HepG2 (cell line): ENCODE results near the gene STK25. TPM values are rescaled to one million over a fixed set of nuclear protein-coding genes. Genes with fewer than 3 reads are reported as not detected.
A peak's percentile ranks its signal among the peaks of the same experiment; 100 is the strongest.

ENCODE experiments used
- BRF2 ChIP-seq: sonication (generic); formaldehyde crosslinking; IDR thresholded peaks from 2 replicates; pipeline ENCODE4 v1.8.1; 2022; ENCODE audit warnings: mild to moderate bottlenecking, missing genetic modification reagents
- CENPT ChIP-seq: sonication (generic); formaldehyde crosslinking; IDR thresholded peaks from 2 replicates; pipeline ENCODE4 v1.8.0; 2022; ENCODE audit warnings: low read depth, mild to moderate bottlenecking, moderate library complexity, missing genetic modification reagents
- E2F5 ChIP-seq: sonication (generic); formaldehyde crosslinking; conservative IDR thresholded peaks from 2 replicates; pipeline ENCODE4 v1.4.0; 2020; ENCODE audit warnings: missing genetic modification reagents
- ISL2 ChIP-seq: sonication (generic); formaldehyde crosslinking; IDR thresholded peaks from 2 replicates; pipeline ENCODE4 v1.5.0; 2020; ENCODE audit warnings: missing genetic modification reagents
- JARID2 ChIP-seq: sonication (generic); formaldehyde crosslinking; IDR thresholded peaks from 2 replicates; pipeline ENCODE4 v1.8.1; 2023; ENCODE audit warnings: missing genetic modification reagents, inconsistent platforms; ENCODE audit not compliant: insufficient replicate concordance
- JUND ChIP-seq: sonication (generic); formaldehyde crosslinking; IDR thresholded peaks from 2 replicates; pipeline ENCODE4 v1.8.0; 2022; ENCODE audit warnings: mild to moderate bottlenecking, missing genetic modification reagents
- LCORL ChIP-seq, 2 experiments: fragments of 450-650 bp in 1 of 2; sonication (generic) in 1 of 2; formaldehyde crosslinking in 1 of 2; IDR thresholded peaks; 2 replicates each; pipeline versions ENCODE4 v1.5.0 to v1.6.1; 2017 to 2020; ENCODE audit warnings: antibody characterized with exemption in 1 of 2, missing genetic modification reagents in 1 of 2
- MLLT10 ChIP-seq: sonication (generic); formaldehyde crosslinking; IDR thresholded peaks from 2 replicates; pipeline ENCODE4 v1.4.0; 2020; ENCODE audit warnings: missing genetic modification reagents
- MTF2 ChIP-seq: sonication (generic); formaldehyde crosslinking; IDR thresholded peaks from 2 replicates; pipeline ENCODE4 v1.5.0; 2020; ENCODE audit warnings: missing genetic modification reagents, borderline replicate concordance
- NR1H2 ChIP-seq: sonication (generic); formaldehyde crosslinking; IDR thresholded peaks from 2 replicates; pipeline ENCODE4 v1.8.1; 2022; ENCODE audit warnings: low read depth, missing genetic modification reagents, borderline replicate concordance
- SNAPC5 ChIP-seq: sonication (generic); formaldehyde crosslinking; IDR thresholded peaks from 2 replicates; pipeline ENCODE4 v1.8.1; 2023; ENCODE audit warnings: mild to moderate bottlenecking, missing genetic modification reagents, borderline replicate concordance
- SP5 ChIP-seq: IDR thresholded peaks from 2 replicates; pipeline ENCODE4 v1.6.1; 2016; ENCODE audit warnings: low read depth, borderline replicate concordance
- TFDP2 ChIP-seq: sonication (generic); formaldehyde crosslinking; IDR thresholded peaks from 2 replicates; pipeline ENCODE4 v1.4.0; 2020; ENCODE audit warnings: missing genetic modification reagents
- TGIF2 ChIP-seq: IDR thresholded peaks from 2 replicates; pipeline ENCODE4 v1.6.1; 2016; ENCODE audit warnings: control low read depth, missing compliant biosample characterization
- ZBTB21 ChIP-seq: sonication (generic); formaldehyde crosslinking; IDR thresholded peaks from 2 replicates; pipeline ENCODE4 v1.4.0; 2020; ENCODE audit warnings: missing genetic modification reagents
- ZFP41 ChIP-seq: sonication (generic); formaldehyde crosslinking; IDR thresholded peaks from 2 replicates; pipeline ENCODE4 v1.4.0; 2020; ENCODE audit warnings: mild to moderate bottlenecking, missing genetic modification reagents, borderline replicate concordance
- ZNF10 ChIP-seq: sonication (generic); formaldehyde crosslinking; IDR thresholded peaks from 2 replicates; pipeline ENCODE4 v1.4.0; 2020; ENCODE audit warnings: mild to moderate bottlenecking, low read depth, missing genetic modification reagents, borderline replicate concordance
- ZNF441 ChIP-seq: sonication (generic); formaldehyde crosslinking; IDR thresholded peaks from 2 replicates; pipeline ENCODE4 v1.7.0; 2021; ENCODE audit warnings: missing genetic modification reagents, borderline replicate concordance
- ZNF512 ChIP-seq: sonication (generic); formaldehyde crosslinking; IDR thresholded peaks from 2 replicates; pipeline ENCODE4 v1.4.0; 2020; ENCODE audit warnings: mild to moderate bottlenecking, missing genetic modification reagents
- ZNF674 ChIP-seq: sonication (generic); formaldehyde crosslinking; IDR thresholded peaks from 2 replicates; pipeline ENCODE4 v1.5.0; 2020; ENCODE audit warnings: low read depth, mild to moderate bottlenecking, missing genetic modification reagents
- polyA plus RNA-seq, 8 experiments: library from polyadenylated mRNA; depleted of rRNA in 3 of 8; stranded (reverse) in 7 of 8; unstranded in 1 of 8; fragments of >200 nt; fragmentation: Illumina TruSeq in 4 of 8; extraction: Trizol in 4 of 8; gene quantifications; 2 replicates each; pipeline versions ENCODE4 v1.2.1 to v1.2.3, GENCODE V29; 2011 to 2016; ENCODE audit warnings: low read depth in 4 of 8, missing spikeins in 1 of 8, mixed read lengths in 1 of 8; ENCODE audit not compliant: insufficient read depth in 1 of 8
- total RNA-seq, 5 experiments: library from RNA; depleted of rRNA; stranded (reverse); fragments of >200 nt; fragmentation: Illumina TruSeq; extraction: Trizol; gene quantifications; 2 replicates each; pipeline ENCODE4 v1.2.3, GENCODE V29; 2016; ENCODE audit warnings: low read depth in 1 of 5
- TF ChIP-seq, protein P1 (sequence below): sonication (generic); formaldehyde crosslinking; IDR thresholded peaks from 2 replicates; pipeline ENCODE4 v1.5.1; 2020; ENCODE audit warnings: mild to moderate bottlenecking, missing genetic modification reagents, borderline replicate concordance

The STK25 gene
- total and polyA plus RNA-seq, 2 of the 13 experiments (the other 11 are each of a cell fraction or from before 2014, with no cell fraction given) = 177 to 481 TPM

DNA sequence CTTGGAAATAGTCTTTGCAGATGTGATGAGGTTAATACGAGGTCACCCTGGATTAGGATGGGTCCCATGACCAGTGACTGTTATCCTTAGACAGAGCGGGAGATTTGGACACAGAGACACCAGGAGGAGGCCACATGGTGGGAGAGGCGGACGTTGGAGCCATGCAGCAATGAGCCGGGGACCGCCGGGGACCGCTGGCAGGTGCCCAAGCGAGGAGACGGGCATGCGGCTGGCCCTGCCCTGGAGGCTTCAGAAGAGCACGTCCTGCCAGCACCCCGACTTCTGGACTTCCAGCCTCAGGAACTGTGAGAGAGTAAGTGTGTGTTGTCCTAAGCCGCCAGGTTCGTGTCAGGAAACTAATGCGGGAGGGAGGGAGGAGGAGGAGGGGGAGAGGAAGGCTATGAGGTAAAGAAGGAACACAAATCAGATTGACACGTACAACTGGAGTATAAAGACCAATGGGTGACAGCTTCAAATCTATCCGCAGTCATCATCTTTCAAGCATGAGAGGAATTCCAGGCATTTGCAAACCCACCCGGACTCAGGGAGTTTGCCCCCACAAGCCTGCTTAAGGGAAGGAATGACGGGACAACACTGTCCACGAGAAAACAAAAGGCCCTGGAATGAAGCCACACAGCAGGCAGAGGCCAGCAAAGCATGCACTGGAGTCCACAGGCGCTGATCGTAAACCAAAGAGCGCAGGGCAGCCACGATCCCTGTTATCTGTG is 38.6 kb upstream of the STK25 start (continued):
- TF ChIP-seq, protein P1, sequence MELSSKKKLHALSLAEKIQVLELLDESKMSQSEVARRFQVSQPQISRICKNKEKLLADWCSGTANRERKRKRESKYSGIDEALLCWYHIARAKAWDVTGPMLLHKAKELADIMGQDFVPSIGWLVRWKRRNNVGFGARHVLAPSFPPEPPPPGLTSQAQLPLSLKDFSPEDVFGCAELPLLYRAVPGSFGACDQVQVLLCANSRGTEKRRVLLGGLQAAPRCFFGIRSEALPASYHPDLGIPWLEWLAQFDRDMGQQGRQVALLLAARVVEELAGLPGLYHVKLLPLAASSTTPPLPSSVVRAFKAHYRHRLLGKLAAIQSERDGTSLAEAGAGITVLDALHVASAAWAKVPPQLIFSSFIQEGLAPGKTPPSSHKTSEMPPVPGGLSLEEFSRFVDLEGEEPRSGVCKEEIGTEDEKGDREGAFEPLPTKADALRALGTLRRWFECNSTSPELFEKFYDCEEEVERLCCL (CRISPR knock-in tag) = no peak
- TF ChIP-seq ZBTB21 (CRISPR knock-in tag) (no peak), JUND (CRISPR knock-in tag) (peak; percentile 83), E2F5 (CRISPR knock-in tag) (peak; percentile 84), SNAPC5 (CRISPR knock-in tag) (peak; percentile 91; the same call in 1 of the 2 replicates), JARID2 (CRISPR knock-in tag) (no peak), TGIF2 (no peak), NR1H2 (CRISPR knock-in tag) (peak; percentile 48; the same call in 1 of the 2 replicates), ZNF512 (CRISPR knock-in tag) (no peak), ZNF441 (peak; percentile 32; the same call in 1 of the 2 replicates), ZNF674 (CRISPR knock-in tag) (no peak), SP5 (CRISPR knock-in tag) (peak; percentile 10; the same call in 1 of the 2 replicates), TFDP2 (CRISPR knock-in tag) (peak; percentile 65), MTF2 (0 out of 2 replicates have a peak, but pooled peaks have one; percentile 36), ZNF10 (CRISPR knock-in tag) (no peak), LCORL (IDR thresholded peaks at IDR 0.05) (no peak), LCORL (CRISPR knock-in tag; IDR thresholded peaks at IDR 0.05) (peak; percentile 89), CENPT (CRISPR knock-in tag) (0 out of 2 replicates have a peak, but pooled peaks have one; percentile 57), BRF2 (CRISPR knock-in tag) (peak; percentile 59; the same call in 1 of the 2 replicates), MLLT10 (CRISPR knock-in tag) (no peak), ISL2 (CRISPR knock-in tag) (no peak), ZFP41 (CRISPR knock-in tag) (peak; percentile 86; the same call in 1 of the 2 replicates)
